ENCODE results near the gene RGS10. TPM values are rescaled to one million over a fixed set of nuclear protein-coding genes. Genes with fewer than 3 reads are reported as not detected.
"Not testable (repeated sequence)": the region's sequence is repeated elsewhere in the genome, so short reads cannot be mapped to it uniquely, and the experiment has no call there.

Gene RGS10
- total RNA-seq, 3 donors from 2014 or later: 14.9 to 68.8 (median 19.2) TPM

GRCh38 chr10:119537953-119538630 is 4.4 kb downstream of the RGS10 start:
- Histone ChIP-seq H3K36me3 (ENCODE audit: low read depth) (no peaks in the 10 kb centered on the region), H3K9me3 (no peaks in the 10 kb centered on the region), H3K4me3 (no peak overlapping the region), H3K4me1 (ENCODE audit: low read depth) (peaks cover 25% of the 10 kb centered on the region)
- TF ChIP-seq, protein P1, sequence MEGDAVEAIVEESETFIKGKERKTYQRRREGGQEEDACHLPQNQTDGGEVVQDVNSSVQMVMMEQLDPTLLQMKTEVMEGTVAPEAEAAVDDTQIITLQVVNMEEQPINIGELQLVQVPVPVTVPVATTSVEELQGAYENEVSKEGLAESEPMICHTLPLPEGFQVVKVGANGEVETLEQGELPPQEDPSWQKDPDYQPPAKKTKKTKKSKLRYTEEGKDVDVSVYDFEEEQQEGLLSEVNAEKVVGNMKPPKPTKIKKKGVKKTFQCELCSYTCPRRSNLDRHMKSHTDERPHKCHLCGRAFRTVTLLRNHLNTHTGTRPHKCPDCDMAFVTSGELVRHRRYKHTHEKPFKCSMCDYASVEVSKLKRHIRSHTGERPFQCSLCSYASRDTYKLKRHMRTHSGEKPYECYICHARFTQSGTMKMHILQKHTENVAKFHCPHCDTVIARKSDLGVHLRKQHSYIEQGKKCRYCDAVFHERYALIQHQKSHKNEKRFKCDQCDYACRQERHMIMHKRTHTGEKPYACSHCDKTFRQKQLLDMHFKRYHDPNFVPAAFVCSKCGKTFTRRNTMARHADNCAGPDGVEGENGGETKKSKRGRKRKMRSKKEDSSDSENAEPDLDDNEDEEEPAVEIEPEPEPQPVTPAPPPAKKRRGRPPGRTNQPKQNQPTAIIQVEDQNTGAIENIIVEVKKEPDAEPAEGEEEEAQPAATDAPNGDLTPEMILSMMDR (IDR thresholded peaks at IDR 0.05): no peak
- ATAC-seq: no peak
- intact Hi-C loops (cut with DNase I, micrococcal nuclease): no loop called here
- DNase-seq: no peak

- intact Hi-C loops (cut with DNase I, micrococcal nuclease): no loop called here
- peaks cover 25% of the 10 kb centered on the region for H3K4me1 ChIP-seq (ENCODE audit: low read depth)
- ATAC-seq: no peak
Observed at GRCh38 chr10:119536508-119537025, 6.0 kb downstream of the RGS10 start.

GRCh38 chr10:119535837-119536507 is 6.5 kb downstream of the RGS10 start:
- H3K36me3 ChIP-seq (ENCODE audit: low read depth): no peaks in the 10 kb centered on the region
- H3K4me3 ChIP-seq: no peak overlapping the region
- TF ChIP-seq, protein P1 (IDR thresholded peaks at IDR 0.05): no peak
- H3K4me1 ChIP-seq (ENCODE audit: low read depth): peaks cover 25% of the 10 kb centered on the region
- peak; percentile 7 for ATAC-seq
- no peak for DNase-seq
- H3K9me3 ChIP-seq: no peaks in the 10 kb centered on the region
- intact Hi-C loops (cut with DNase I, micrococcal nuclease): no loop called here

More at GRCh38 chr10:119536508-119537025, 6.0 kb downstream of the RGS10 start:
- DNase-seq: no peak
- Histone ChIP-seq H3K36me3 (ENCODE audit: low read depth) (no peaks in the 10 kb centered on the region), H3K4me3 (no peak overlapping the region), H3K9me3 (no peaks in the 10 kb centered on the region)
- TF ChIP-seq, protein P1 (IDR thresholded peaks at IDR 0.05): no peak

DNA sequence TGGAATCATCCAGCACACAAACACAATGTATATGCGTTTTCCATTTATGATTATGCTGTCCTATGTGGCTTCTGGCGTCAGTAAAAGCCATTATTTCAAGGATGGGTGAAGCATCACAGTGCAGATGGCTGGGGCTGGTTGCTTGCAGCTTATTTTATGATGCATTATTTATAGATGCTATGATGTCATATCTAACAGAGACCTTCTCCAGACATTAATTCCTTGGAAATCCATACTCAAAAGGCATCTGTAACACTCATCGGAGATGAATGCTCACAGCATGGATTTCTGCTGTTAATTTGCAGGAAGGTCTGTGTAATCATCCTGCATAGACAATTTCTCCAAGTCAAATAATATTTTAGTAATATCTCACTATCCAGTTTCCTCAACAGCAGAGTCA is 7.2 kb downstream of the RGS10 start:
- Histone ChIP-seq H3K36me3 (ENCODE audit: low read depth) (no peaks in the 10 kb centered on the region), H3K4me1 (ENCODE audit: low read depth) (peaks cover 20% of the 10 kb centered on the region), H3K4me3 (no peak overlapping the region), H3K9me3 (no peaks in the 10 kb centered on the region)
- ATAC-seq: no peak
- intact Hi-C loops (cut with DNase I, micrococcal nuclease): no loop called here
- TF ChIP-seq, protein P1 (IDR thresholded peaks at IDR 0.05): no peak
- DNase-seq: no peak

- Histone ChIP-seq H3K4me1 (ENCODE audit: low read depth) (peaks cover 17% of the 10 kb centered on the region), H3K9me3 (no peaks in the 10 kb centered on the region), H3K36me3 (ENCODE audit: low read depth) (no peaks in the 10 kb centered on the region), H3K4me3 (no peak overlapping the region)
- DNase-seq (no peak), ATAC-seq (no peak)
- TF ChIP-seq, protein P1 (IDR thresholded peaks at IDR 0.05): no peak
- intact Hi-C loops (cut with DNase I, micrococcal nuclease): no loop called here
Observed at GRCh38 chr10:119533473-119533872, 9.0 kb downstream of the RGS10 start.

DNA sequence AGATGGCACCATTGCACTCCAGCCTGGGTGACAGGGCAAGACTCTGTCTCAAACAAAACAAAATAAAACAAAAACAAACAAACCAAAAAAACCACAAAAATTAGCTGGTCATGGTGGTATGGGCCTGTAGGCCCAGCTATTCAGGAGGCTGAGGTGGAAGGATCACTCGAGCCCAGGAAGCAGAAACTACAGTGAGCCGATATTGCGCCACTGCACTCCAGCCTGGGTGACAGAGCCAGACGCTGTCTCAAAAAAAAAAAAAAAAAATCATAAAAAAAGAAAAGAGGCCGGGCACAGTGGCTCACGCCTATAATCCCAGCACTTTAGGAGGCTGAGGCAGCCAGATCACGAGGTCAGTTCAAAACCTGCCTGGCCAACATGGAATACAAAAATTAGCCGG is 9.7 kb downstream of the RGS10 start:
- not testable (repeated sequence) for H3K9me3 ChIP-seq
- peaks cover 14% of the 10 kb centered on the region for H3K4me1 ChIP-seq (ENCODE audit: low read depth)

GRCh38 chr10:119532251-119532650 is 10.3 kb downstream of the RGS10 start:
- intact Hi-C loops (cut with DNase I, micrococcal nuclease); H3K36me3 ChIP-seq (ENCODE audit: low read depth); H3K9me3 ChIP-seq; H3K4me3 ChIP-seq; ATAC-seq; DNase-seq: not testable (repeated sequence)
- peaks cover 14% of the 10 kb centered on the region for H3K4me1 ChIP-seq (ENCODE audit: low read depth)

More for the DNA sequence above, 9.7 kb downstream of the RGS10 start:
- DNase-seq; intact Hi-C loops (cut with DNase I, micrococcal nuclease); ATAC-seq; H3K4me3 ChIP-seq; H3K36me3 ChIP-seq (ENCODE audit: low read depth): not testable (repeated sequence)

All from mucosa of descending colon (tissue), 3 donors.